Measurements from ENCODE around the gene SPPL3.

Gene SPPL3

DNA sequence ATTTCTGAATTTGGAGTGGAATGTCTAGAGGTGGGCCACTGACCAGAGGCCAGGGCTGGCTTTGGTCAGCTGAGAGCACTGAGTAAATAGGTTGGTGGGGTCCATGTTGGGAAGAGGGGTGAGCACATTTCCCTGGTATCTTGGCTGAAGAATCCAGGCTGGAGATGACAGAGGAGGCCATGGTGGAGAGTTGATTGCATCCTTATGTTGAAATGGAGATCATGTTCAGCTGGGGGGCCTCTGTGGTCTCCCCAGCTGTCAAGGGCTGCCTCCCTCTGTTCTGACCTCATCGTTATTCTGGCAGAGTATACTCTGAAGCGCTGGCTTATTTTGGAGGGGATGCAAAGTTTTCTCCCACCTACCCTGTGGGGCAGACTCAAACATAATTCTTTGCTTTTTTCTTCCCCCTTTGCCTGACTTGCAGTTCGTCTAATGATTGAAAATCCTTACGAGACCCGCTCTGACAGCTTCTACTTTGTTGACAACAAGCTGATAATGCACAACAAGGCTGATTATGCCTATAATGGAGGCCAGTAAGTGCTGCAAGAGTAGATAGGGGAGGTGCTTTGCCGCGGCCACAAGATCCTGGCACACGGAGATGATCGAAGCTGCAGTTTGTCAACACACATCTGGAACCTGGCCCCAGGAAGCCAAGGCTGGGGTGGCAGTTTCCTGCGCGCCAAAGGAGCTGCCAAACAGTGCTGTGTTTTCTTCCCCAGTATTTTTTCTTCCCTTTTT is 184.5 kb downstream of the SPPL3 start:
- no peak for DNase-seq

DNA sequence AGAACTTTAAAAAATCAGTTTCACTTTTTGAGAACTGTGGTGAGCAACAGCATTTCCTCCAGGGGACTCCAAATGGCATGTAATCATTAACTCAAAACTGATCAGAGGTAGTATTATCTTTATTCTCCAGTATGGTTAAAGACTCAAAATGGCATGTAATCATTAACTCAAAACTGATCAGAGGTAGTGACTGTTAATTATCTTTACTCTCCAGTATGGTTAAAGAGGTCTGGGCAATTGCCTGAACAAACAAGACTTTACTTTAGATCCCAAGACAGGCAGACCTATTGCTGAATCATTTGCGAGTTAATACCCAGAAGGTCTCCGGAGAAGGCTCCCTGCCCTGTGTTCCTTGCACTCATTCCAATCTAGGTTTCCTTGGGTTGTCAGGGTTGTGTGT is 185.1 kb downstream of the SPPL3 start:
- DNase-seq: no peak

DNA sequence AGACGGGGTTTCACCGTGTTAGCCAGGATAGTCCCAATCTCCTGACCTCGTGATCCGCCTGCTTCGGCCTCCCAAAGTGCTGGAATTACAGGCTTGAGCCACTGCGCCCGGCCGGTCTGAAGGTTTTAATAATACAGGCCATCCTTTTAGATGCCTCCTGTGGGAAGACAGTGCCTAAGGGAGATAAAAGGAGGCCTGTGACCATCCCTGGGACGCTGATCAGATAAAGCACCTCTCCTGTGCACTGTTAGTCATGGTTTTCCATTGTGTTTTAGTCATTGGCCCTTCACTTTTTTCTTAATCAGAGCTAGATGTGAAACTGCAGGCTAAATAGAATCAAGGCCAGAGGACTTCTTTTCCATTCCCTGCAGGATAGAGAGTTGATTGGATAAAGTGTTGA is 186.1 kb downstream of the SPPL3 start:
- no peak for DNase-seq

DNA sequence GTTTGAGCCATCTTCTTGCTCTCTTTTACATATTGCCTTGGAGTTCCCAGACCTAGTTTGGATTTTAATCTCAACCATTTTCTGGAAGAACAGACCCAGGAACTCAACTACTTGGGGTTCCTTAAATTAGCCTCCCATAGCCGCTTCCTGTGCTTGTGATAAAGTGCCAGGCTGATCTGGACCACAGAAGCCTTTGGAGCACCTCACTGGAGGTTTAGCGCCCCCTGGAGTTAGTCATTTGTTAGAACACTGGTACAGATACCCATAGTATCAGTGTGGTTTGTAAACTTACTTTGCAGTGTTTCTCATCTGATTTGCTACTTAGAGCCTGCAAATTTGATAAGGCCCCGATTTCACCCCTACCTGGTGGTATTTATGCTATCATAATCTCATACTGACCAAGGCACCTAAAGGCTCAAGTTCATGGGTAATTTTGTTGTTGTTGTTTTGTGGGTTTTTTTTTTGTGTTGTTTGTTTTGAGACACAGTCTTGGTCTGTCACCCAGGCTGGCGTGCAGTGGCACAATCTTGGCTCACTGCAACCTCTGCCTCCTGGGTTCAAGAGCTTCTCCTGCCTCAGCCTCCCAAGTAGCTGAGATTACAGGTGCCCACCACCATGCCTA is 190.2 kb downstream of the SPPL3 start:
- DNase-seq: peak; percentile 59 to 73

DNA sequence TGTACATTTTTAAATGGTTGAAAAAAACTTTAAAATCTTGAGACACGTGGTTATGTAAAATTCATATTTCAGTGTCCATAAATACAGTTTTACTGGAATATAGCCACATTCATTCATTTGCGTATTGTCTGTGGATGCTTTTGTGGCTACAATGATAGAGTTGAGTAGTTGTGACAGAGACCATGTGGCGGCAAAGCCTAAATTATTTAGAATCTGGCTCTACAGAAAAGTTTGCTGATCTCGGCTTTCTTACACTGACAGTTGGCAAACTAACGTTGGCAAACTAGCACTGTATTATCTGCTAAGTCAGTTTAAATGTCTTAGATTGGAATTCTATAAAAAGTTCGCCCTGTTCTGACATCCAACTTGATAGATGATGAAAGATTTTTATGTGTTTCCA is 191.5 kb downstream of the SPPL3 start:
- DNase-seq: no peak

All from SW 1271 (cell line).